Natural killer cell treated with Interleukin-12 subunit alpha and Interleukin-12 subunit beta and Interleukin-15 and Interleukin-18, amount 100 ng/mL, for 72 hours (primary cell): Measurements from ENCODE around the gene CTNNBIP1. TPM values are rescaled to one million over a fixed set of nuclear protein-coding genes. Genes with fewer than 3 reads are reported as not detected.
A peak's percentile ranks its signal among the peaks of the same experiment; 100 is the strongest.

Experiments
- ATAC-seq, 2 donors: fragments of 150-1000 bp; cut with Tn5 transposase in 1 of 2; sonication (Bioruptor Pico), chemical (Tn5 transposase) in 1 of 2; 2 replicates each; pipeline ENCODE4 v1.10.0; 2021
- DNase-seq: peaks from one replicate; pipeline ENCODE4 v3.0.0; 2022; ENCODE audit warnings: low spot score
- H3K27ac Mint-ChIP-seq, 2 donors: 1 replicate in 1 of 2; 2 replicates in 1 of 2; pipeline ENCODE4 v1.8.0; 2022; ENCODE audit warnings: mixed read lengths in 2 of 2, mild to moderate bottlenecking in 1 of 2, moderate library complexity in 1 of 2
- H3K27me3 Mint-ChIP-seq, 2 donors: 1 replicate in 1 of 2; 2 replicates in 1 of 2; pipeline ENCODE4 v1.8.0; 2022; ENCODE audit warnings: mixed read lengths in 2 of 2
- H3K36me3 Mint-ChIP-seq: one replicate; pipeline ENCODE4 v1.8.0; 2022; ENCODE audit warnings: mixed read lengths
- H3K4me1 Mint-ChIP-seq, 2 donors: 1 replicate in 1 of 2; 2 replicates in 1 of 2; pipeline ENCODE4 v1.8.0; 2022; ENCODE audit warnings: low read depth in 2 of 2, mixed read lengths in 2 of 2, mild to moderate bottlenecking in 1 of 2
- H3K4me3 Mint-ChIP-seq: one replicate; pipeline ENCODE4 v1.8.0; 2022; ENCODE audit warnings: mixed read lengths
- H3K9me3 Mint-ChIP-seq: 2 replicates; pipeline ENCODE4 v1.8.0; 2022; ENCODE audit warnings: mixed read lengths
- total RNA-seq, 2 donors: library from RNA; stranded (reverse); gene quantifications; one replicate each; pipeline ENCODE4 v1.2.3, GENCODE V29; 2022

The CTNNBIP1 gene
- total RNA-seq, 2 donors from 2014 or later, result 12.5 to 18.7 TPM

DNA sequence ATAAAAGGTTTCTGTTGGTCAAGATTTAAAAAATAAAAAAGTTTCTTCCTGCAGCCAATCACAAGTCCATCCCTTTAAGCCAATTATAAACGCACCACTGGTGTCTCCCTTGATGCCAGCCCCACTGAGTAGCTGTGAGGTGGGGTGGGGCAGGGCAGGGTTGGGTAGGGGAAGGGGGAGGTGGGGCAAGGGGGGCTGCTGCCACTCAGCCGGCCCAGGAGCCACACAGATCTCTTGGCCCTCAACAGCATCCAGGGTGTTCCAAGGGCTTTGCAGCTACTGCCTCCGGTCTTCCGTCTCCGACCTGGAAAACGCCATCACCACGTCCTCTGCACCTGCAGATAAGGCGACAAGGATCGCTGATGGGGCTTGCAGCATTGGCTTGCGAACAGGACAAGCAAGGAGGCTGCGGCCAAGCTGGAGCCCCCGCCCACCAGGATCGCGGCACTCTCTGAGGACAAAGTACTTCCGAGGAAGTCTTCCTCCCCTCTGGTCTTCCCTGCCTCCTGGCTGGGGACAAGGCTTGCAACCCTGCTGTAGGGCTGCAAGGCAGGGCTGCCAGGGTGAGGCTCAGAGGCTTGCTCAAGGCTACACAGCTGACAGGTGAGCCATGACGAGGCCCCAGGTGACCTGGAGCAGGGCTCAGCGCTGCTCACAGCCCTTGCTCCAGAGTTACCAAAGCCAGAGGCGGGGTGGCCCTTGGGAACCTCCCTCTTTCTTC lies 59.5 kb downstream of the CTNNBIP1 start:
- no peak overlapping the region for H3K4me3 Mint-ChIP-seq
- ATAC-seq, result no peak
- peaks cover 3% of the 10 kb centered on the region for H3K9me3 Mint-ChIP-seq
- peaks cover 0 to 8% of the 10 kb centered on the region in 2 donors for H3K4me1 Mint-ChIP-seq
- no peak for DNase-seq
- H3K36me3 Mint-ChIP-seq, result no peaks in the 10 kb centered on the region
- H3K27ac Mint-ChIP-seq, result no peak overlapping the region
- H3K27me3 Mint-ChIP-seq, result no peaks in the 10 kb centered on the region

DNA sequence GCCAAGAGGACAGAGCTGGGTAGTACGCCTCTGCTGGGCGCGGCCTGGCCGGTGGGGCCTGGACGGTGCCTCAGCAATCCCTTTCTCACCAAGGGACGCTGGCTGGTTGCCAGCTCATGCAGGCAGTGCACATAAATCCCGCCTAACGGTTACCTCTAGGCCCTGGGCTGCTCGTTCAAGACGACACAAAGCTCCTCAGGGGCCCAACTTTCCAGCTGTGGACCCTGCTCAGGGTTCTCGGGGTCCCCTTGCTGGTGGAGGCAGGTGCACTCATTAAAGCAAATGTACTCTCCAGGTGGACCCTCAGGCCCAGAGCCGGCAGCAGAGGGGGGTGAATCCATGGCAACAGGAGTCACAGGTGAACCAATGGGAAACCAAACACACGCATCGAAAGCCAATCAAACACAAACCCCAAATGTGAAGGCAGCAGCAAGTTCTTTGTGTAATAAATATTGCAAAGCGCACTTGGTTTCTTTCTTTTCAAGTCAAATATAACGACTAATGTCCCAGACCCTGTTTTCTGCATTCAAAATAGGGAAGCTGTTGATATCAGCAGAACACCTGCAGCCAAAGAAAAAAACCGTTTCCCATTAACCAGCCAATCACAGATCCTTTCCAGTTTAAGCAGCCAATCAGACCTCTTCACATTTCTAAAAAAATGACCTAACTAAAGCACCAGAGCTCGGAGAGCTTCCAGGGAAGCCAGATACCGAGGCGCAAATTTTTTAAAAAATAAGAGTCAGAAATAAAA lies 60.2 kb downstream of the CTNNBIP1 start:
- peaks cover 0 to 8% of the 10 kb centered on the region in 2 donors for H3K4me1 Mint-ChIP-seq
- no peak for ATAC-seq
- H3K9me3 Mint-ChIP-seq, result peaks cover 3% of the 10 kb centered on the region
- DNase-seq, result no peak
- no peaks in the 10 kb centered on the region for H3K36me3 Mint-ChIP-seq
- no peak overlapping the region for H3K27ac Mint-ChIP-seq
- no peak overlapping the region for H3K4me3 Mint-ChIP-seq
- H3K27me3 Mint-ChIP-seq, result no peaks in the 10 kb centered on the region

DNA sequence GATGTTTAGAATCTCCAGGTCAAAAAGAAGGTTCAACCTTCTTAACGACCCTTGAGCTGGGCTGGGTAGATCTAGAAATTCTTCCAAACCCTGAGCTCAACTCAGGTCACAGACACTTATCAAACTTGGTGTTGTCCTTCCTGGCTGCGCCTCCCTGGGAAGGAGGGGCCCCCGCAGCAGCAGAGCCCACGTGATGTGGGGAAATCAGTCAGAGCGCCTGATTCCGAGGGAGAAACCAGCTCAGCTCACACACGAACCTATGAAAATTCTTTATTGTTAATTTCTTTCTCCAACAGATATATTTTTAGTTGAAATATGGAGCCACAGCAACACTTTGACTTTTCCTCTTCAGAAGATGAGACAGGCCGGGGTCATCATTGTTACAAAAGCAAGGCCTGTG lies 62.0 kb downstream of the CTNNBIP1 start:
- no peak for ATAC-seq
- no peak overlapping the region for H3K27ac Mint-ChIP-seq
- no peaks in the 10 kb centered on the region for H3K27me3 Mint-ChIP-seq
- no peak overlapping the region for H3K4me3 Mint-ChIP-seq
- DNase-seq, result no peak
- H3K4me1 Mint-ChIP-seq, result peaks cover 0 to 8% of the 10 kb centered on the region in 2 donors
- no peaks in the 10 kb centered on the region for H3K36me3 Mint-ChIP-seq
- H3K9me3 Mint-ChIP-seq, result no peaks in the 10 kb centered on the region

DNA sequence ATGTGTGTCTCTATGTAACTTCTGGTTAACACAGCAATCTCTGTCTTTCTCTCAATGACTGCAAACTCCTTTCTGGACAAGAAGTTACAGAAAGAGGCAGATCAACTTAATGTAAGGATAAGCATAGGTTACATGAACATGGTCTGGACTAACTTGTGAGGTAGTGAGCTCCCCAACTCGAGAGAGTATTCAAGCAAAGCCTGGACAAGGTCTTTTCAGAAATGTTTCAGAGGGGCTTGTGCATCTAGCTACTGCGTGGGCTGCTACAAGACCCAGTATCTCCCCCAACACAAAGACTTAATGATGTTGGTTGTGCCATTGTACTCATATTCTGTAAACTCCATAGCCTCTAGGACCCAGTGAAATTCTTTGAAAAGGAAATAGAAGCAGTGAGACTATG lies 62.8 kb downstream of the CTNNBIP1 start:
- no peak overlapping the region for H3K27ac Mint-ChIP-seq
- no peaks in the 10 kb centered on the region for H3K9me3 Mint-ChIP-seq
- no peak for DNase-seq
- no peaks in the 10 kb centered on the region for H3K27me3 Mint-ChIP-seq
- ATAC-seq, result no peak
- no peaks in the 10 kb centered on the region for H3K36me3 Mint-ChIP-seq
- peaks cover 0 to 8% of the 10 kb centered on the region in 2 donors for H3K4me1 Mint-ChIP-seq
- H3K4me3 Mint-ChIP-seq, result no peak overlapping the region

DNA sequence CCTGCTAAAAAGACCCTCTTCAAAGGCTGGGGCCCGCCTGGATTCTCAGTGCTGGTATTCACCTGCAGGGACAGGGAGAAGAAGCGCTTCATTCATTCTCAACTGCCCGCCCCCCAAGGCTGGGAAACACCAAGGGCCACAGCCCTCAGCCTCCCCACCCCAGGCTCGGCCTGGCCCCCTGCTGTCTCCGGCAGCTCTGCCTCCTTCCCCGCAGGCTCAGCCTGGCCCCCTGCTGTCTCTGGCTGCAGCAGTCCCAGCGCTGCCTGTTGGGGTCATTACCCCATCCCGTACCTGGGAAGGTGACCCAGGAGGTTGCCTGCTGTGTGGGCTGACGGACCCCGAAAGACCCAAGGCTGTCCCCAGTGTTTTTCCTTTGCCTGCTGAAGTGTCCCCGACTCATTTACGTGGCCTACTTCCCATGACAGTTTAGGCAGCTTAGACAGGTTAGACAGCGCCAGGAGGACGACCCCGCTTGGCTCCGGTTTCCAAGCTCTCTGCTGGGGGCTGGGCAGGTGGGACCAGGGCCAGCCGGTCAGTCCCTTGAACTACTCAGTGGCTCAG lies 63.4 kb downstream of the CTNNBIP1 start:
- ATAC-seq (no peak), DNase-seq (no peak)
- H3K4me3 Mint-ChIP-seq, result no peak overlapping the region
- peaks cover 0 to 8% of the 10 kb centered on the region in 2 donors for H3K4me1 Mint-ChIP-seq
- H3K27ac Mint-ChIP-seq, result no peak overlapping the region
- H3K27me3 Mint-ChIP-seq, result no peaks in the 10 kb centered on the region
- H3K36me3 Mint-ChIP-seq, result no peaks in the 10 kb centered on the region
- H3K9me3 Mint-ChIP-seq, result no peaks in the 10 kb centered on the region

DNA sequence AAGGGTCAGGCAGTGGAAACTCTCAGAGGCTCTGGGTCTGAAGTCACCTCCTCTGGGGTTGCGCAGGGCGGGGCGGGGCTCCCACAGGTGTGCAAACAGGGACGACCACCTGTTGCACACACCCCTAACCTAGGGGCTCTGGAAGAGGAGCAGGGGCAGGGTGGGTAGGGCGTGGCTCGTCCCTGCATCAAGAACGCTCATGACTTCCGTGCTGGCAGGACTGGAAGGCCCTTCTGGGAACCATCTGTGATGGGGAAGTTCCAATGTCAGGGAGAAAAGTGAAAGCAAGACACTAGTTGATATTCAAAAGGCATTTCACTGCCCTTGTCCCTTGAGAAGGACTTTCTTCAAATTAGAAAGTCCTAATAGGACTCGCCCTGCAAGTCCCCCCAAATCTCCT lies 64.2 kb downstream of the CTNNBIP1 start:
- DNase-seq (no peak), ATAC-seq (no peak)
- H3K4me3 Mint-ChIP-seq, result no peak overlapping the region
- H3K36me3 Mint-ChIP-seq, result no peaks in the 10 kb centered on the region
- H3K27me3 Mint-ChIP-seq, result no peaks in the 10 kb centered on the region
- peaks cover 0 to 5% of the 10 kb centered on the region in 2 donors for H3K4me1 Mint-ChIP-seq
- H3K9me3 Mint-ChIP-seq, result no peaks in the 10 kb centered on the region
- H3K27ac Mint-ChIP-seq, result no peak overlapping the region

DNA sequence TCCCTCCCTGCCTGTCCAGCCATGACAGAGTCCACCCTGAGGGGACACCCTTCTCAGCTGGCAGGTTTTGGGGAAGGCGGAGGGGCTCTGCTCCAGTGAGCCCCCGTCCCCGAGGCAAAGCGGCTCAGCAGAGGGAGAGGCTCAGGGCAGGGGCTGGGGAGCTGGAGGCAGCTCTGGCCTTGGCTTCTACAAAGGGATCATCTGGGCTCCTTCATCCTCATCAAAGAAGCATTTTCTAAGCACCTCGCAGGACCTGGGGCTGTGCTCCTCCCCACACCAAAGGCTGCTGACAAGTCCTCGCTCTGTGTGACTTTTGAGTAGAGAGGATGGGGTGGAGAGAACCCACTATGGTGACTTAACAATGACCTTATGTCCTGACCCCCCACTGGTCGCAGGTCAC lies 65.3 kb downstream of the CTNNBIP1 start:
- Mint-ChIP-seq H3K4me3 (no peak overlapping the region), H3K27me3 (no peaks in the 10 kb centered on the region), H3K27ac (no peak overlapping the region), H3K36me3 (no peaks in the 10 kb centered on the region), H3K9me3 (no peaks in the 10 kb centered on the region), H3K4me1 (peaks cover 0 to 3% of the 10 kb centered on the region in 2 donors)
- ATAC-seq (no peak), DNase-seq (no peak)

DNA sequence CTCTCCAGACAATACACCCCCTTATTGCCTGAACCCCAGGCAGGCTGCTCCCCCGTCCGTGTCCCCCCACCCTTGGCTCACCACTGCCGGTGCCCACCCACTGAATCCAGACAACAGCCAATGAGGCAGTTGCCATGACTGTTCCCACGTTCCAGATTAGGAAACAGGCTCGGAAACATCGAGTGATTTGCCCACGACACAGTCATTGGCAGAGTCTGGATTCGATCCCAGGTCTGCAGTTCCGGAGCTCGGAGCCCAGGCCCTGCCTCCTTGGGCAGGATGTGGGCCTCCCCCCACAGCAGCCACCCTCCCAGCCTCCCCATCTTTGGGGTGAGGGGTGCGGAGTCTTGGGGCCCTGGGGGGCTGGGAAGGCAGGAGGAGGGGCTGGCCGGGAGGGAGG lies 66.0 kb downstream of the CTNNBIP1 start:
- ATAC-seq (no peak), DNase-seq (no peak)
- no peak overlapping the region for H3K27ac Mint-ChIP-seq
- H3K9me3 Mint-ChIP-seq, result no peaks in the 10 kb centered on the region
- no peak overlapping the region for H3K4me3 Mint-ChIP-seq
- H3K4me1 Mint-ChIP-seq, result peaks cover 0 to 3% of the 10 kb centered on the region in 2 donors
- no peaks in the 10 kb centered on the region for H3K36me3 Mint-ChIP-seq
- no peaks in the 10 kb centered on the region for H3K27me3 Mint-ChIP-seq

DNA sequence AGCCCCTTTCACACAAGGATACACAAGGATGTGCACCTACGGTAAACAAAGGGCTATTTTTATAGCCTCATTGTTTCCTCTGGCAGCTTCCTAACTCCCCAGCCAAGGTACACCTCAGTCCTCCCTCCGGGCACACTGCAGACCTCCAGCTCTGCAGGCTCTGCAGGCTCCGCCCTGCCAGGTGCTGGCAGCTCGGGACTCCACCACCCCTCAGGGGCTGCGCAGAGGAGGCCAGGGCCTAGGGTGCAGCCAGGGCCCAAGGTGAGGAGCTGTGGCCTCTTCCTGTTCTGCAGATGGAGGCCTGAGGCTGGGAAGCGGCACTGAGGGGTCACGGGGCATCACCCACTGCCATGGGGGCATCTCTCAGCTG lies 66.5 kb downstream of the CTNNBIP1 start:
- H3K9me3 Mint-ChIP-seq, result no peaks in the 10 kb centered on the region

DNA sequence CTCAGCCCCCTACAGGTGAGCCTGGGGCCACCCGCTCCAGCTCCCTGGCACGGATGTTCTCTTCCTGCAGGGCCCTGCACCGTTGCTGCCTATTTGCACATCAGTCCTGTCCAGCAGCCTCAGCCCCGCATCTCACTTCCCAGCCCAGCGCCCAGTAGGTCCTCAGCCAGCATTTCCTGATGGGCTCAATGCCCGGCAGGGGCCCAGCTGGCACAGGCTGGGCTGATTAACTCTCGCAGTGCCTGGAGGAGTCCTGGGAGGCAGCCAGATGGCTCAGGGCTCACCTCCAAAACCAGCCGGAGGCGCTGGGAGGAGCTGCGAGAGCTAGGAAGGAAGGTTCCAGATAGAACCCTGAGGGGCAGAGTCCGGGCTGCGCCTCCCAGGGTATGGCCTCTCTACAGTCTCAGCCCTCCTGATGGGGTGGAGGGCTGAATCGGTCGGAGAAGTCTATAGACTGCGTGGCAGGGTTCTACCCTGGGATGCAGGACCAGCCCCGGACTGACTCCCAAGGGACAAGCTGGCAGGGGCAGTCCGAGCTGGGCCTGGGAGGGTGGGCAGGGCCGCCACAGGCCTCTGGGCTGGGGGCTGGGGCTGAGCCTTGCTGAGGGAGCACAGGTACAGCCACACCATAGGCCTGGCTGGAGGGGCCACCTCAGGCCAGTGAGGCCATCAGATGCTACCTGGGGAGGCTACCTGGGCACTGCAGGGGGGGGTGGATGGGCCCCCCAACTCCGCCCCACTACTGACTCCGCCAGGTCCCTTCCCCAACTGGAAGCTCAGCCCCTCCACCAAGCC lies 67.1 kb downstream of the CTNNBIP1 start:
- H3K9me3 Mint-ChIP-seq, result no peaks in the 10 kb centered on the region
- peaks cover 0 to 3% of the 10 kb centered on the region in 2 donors for H3K4me1 Mint-ChIP-seq
- DNase-seq, result no peak
- H3K27ac Mint-ChIP-seq, result no peak overlapping the region
- no peak overlapping the region for H3K4me3 Mint-ChIP-seq
- no peaks in the 10 kb centered on the region for H3K36me3 Mint-ChIP-seq
- no peak for ATAC-seq
- H3K27me3 Mint-ChIP-seq, result no peaks in the 10 kb centered on the region

More for the DNA sequence above, 66.5 kb downstream of the CTNNBIP1 start:
- Mint-ChIP-seq H3K36me3 (no peaks in the 10 kb centered on the region), H3K4me1 (peaks cover 0 to 3% of the 10 kb centered on the region in 2 donors), H3K27ac (no peak overlapping the region), H3K4me3 (no peak overlapping the region), H3K27me3 (no peaks in the 10 kb centered on the region)
- no peak for DNase-seq
- ATAC-seq, result peak in 1 of 2 donors; percentile 8

DNA sequence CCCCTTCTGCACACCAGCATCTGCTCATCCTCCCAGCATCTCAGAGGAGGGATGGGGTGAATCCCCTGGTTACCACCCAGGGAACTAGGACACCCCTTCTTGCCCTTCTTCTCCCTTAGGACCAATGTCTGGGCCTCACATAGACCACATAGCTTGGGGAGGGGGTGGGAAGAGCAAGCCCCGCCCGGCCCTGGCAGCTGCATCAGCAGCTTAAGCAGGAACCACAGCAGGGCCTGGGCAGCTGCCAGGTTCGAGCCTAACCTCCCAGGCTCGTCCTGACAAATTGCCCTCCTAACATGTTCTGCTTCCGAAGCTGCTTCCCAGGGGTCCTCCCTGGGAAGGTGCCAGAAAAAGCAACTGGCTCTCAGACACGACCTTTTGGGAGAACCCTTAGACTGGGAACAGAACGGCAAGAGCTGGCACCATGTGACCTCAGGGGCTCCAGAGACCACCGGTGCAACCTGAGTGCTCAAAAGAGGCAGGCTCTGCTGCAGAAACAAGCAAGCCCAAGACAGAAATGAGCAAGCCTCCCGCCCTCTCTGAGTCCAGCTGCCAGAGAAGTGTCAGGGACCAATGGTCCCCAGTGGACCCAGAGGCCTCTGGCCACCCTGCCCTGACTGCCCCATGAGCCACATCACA lies 67.9 kb downstream of the CTNNBIP1 start:
- no peaks in the 10 kb centered on the region for H3K36me3 Mint-ChIP-seq
- no peak overlapping the region for H3K4me3 Mint-ChIP-seq
- DNase-seq, result no peak
- no peaks in the 10 kb centered on the region for H3K9me3 Mint-ChIP-seq
- no peak overlapping the region for H3K27ac Mint-ChIP-seq
- no peak for ATAC-seq
- no peaks in the 10 kb centered on the region for H3K27me3 Mint-ChIP-seq
- peaks cover 0 to 3% of the 10 kb centered on the region in 2 donors for H3K4me1 Mint-ChIP-seq

DNA sequence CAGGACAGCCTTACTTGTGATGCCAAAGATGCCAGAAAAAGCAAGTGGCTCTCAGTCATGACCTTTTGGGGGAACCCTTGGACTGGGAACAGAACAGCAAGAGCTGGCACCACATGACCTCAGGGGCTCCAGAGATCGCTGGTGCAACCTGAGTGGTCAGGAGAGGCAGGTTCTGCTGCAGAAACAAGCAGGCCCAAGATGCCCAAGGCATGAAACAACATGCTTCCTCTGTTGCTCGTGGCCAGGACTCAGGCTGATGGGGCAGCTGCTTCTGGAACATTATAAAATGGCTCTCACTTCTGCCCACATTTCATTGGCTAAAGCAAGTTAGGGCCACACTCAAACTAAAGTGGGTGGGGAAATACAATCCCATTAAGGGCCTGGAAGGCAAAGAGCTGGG lies 68.6 kb downstream of the CTNNBIP1 start:
- no peak for DNase-seq
- Mint-ChIP-seq H3K36me3 (no peaks in the 10 kb centered on the region), H3K27ac (no peak overlapping the region), H3K4me1 (peaks cover 0 to 3% of the 10 kb centered on the region in 2 donors), H3K27me3 (no peaks in the 10 kb centered on the region), H3K4me3 (no peak overlapping the region), H3K9me3 (no peaks in the 10 kb centered on the region)
- ATAC-seq, result no peak

DNA sequence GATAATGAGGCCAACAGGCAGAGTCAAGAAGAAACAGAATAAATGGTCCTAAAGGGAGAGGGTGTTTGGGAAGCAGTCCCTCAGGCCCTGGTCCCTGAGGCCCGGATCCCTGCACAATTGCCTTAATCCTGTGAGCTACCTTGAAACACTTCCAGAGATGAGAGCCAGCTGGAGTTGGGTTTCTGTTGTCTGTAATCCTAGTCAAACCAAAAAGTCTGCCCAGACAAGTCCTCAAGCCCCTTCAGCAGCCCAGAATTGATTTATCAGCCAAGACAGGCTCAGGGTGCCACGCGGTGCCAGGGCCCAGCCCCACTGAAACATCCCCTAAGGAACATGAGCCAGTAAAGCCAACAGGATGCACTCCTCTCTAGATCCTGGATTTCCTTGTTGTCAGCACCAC lies 69.9 kb downstream of the CTNNBIP1 start:
- Mint-ChIP-seq H3K4me3 (no peak overlapping the region), H3K27ac (peak overlapping the region in 1 of 2 donors; percentile 65), H3K27me3 (no peaks in the 10 kb centered on the region), H3K9me3 (no peaks in the 10 kb centered on the region), H3K36me3 (no peaks in the 10 kb centered on the region), H3K4me1 (no peaks in the 10 kb centered on the region)
- DNase-seq (no peak), ATAC-seq (no peak)
